Neural cell (in vitro differentiated cells): ENCODE data around the gene GPR3. TPM values are rescaled to one million over a fixed set of nuclear protein-coding genes. Genes with fewer than 3 reads are reported as not detected.

ENCODE experiments used
- H2AFZ ChIP-seq: fragments of 200-600, 300-800 bp; sonication (generic), shearing (Covaris generic); 2 replicates; pipeline ENCODE4 v1.6.0; 2014; ENCODE audit warnings: low read depth, mild to moderate bottlenecking, antibody characterized with exemption, low read length, moderate library complexity
- H3F3A ChIP-seq: fragments of 200-600 bp; shearing (Covaris generic); 2 replicates; pipeline ENCODE4 v1.6.1; 2016; ENCODE audit warnings: mild to moderate bottlenecking, moderate library complexity, mixed read lengths, antibody characterized with exemption, low read length; ENCODE audit not compliant: insufficient read depth, poor library complexity, severe bottlenecking
- H3K27ac ChIP-seq: fragments of 200-600, 300-800 bp; sonication (generic), shearing (Covaris generic); 2 replicates; pipeline ENCODE4 v1.5.1; 2014; ENCODE audit warnings: mild to moderate bottlenecking, low read length, moderate library complexity
- H3K27me3 ChIP-seq: fragments of 300-800, 200-600 bp; sonication (generic), shearing (Covaris generic); 2 replicates; pipeline ENCODE4 v1.6.0; 2014; ENCODE audit warnings: mild to moderate bottlenecking, low read depth, low read length, moderate library complexity; ENCODE audit not compliant: insufficient read depth
- H3K36me3 ChIP-seq: fragments of 300-800, 200-600 bp; sonication (generic), shearing (Covaris generic); 2 replicates; pipeline ENCODE4 v1.5.1; 2014; ENCODE audit warnings: mild to moderate bottlenecking, antibody characterized with exemption, low read length, moderate library complexity; ENCODE audit not compliant: insufficient read depth
- H3K4me2 ChIP-seq: fragments of 300-800, 200-600 bp; sonication (generic), shearing (Covaris generic); 2 replicates; pipeline ENCODE4 v1.6.0; 2014; ENCODE audit warnings: mild to moderate bottlenecking, low read length
- H3K4me3 ChIP-seq: fragments of 300-800, 200-600 bp; sonication (generic), shearing (Covaris generic); 2 replicates; pipeline ENCODE4 v1.5.1; 2014; ENCODE audit warnings: mild to moderate bottlenecking, low read length, moderate library complexity
- H3K79me2 ChIP-seq: fragments of 200-600 bp; shearing (Covaris generic); replicated peaks from 2 replicates; pipeline ENCODE4 v1.6.0; 2014; ENCODE audit warnings: mild to moderate bottlenecking, low read length, moderate library complexity; ENCODE audit not compliant: insufficient read depth
- H3K9ac ChIP-seq: fragments of 300-800, 200-600 bp; sonication (generic), shearing (Covaris generic); 2 replicates; pipeline ENCODE4 v1.6.1; 2016; ENCODE audit warnings: mild to moderate bottlenecking, low read length, mixed read lengths
- H3K9me2 ChIP-seq: fragments of 200-600 bp; shearing (Covaris generic); 2 replicates; pipeline ENCODE4 v1.6.1; 2016; ENCODE audit warnings: mild to moderate bottlenecking, low read length, mixed read lengths; ENCODE audit not compliant: insufficient read depth
- H3K9me3 ChIP-seq: fragments of 200-600, 300-800 bp; sonication (generic), shearing (Covaris generic); 2 replicates; pipeline ENCODE4 v1.6.1; 2016; ENCODE audit warnings: mild to moderate bottlenecking, mixed run types, low read length, moderate library complexity, mixed read lengths
- H4K20me1 ChIP-seq: fragments of 200-600 bp; shearing (Covaris generic); 2 replicates; pipeline ENCODE4 v1.6.1; 2016; ENCODE audit warnings: mild to moderate bottlenecking, mixed run types; ENCODE audit not compliant: insufficient read depth
- EP300 ChIP-seq: fragments of 450-650 bp; conservative IDR thresholded peaks from 2 replicates; pipeline ENCODE4 v1.6.1; 2014; ENCODE audit warnings: antibody characterized with exemption, mild to moderate bottlenecking, moderate library complexity; ENCODE audit not compliant: poor library complexity, severe bottlenecking
- EZH2 ChIP-seq: fragments of 200-600, 300-800 bp; shearing (Covaris generic), sonication (generic); IDR thresholded peaks from 2 replicates; pipeline ENCODE4 v1.6.1; 2014; ENCODE audit warnings: antibody characterized with exemption, low read length, borderline replicate concordance, mild to moderate bottlenecking; ENCODE audit not compliant: insufficient read depth, poor library complexity, severe bottlenecking
- MXI1 ChIP-seq: fragments of 450-650 bp; conservative IDR thresholded peaks from 2 replicates; pipeline ENCODE4 v1.6.1; 2014; ENCODE audit warnings: antibody characterized with exemption, mild to moderate bottlenecking; ENCODE audit not compliant: poor library complexity, severe bottlenecking
- POLR2AphosphoS5 ChIP-seq: IDR thresholded peaks from 2 replicates; pipeline ENCODE4 v1.6.1; 2012
- RAD21 ChIP-seq: fragments of 450-650 bp; conservative IDR thresholded peaks from 2 replicates; pipeline ENCODE4 v1.6.1; 2014; ENCODE audit warnings: antibody characterized with exemption, mild to moderate bottlenecking, moderate library complexity
- SMC3 ChIP-seq: fragments of 450-650 bp; conservative IDR thresholded peaks from 2 replicates; pipeline ENCODE4 v1.6.1; 2014; ENCODE audit warnings: antibody characterized with exemption, mild to moderate bottlenecking, moderate library complexity; ENCODE audit not compliant: poor library complexity
- TAF1 ChIP-seq: IDR thresholded peaks from 2 replicates; pipeline ENCODE4 v1.6.1; 2012; ENCODE audit warnings: low read depth
- polyA plus RNA-seq: library from polyadenylated mRNA; depleted of rRNA; stranded (reverse); fragments of >200 nt; gene quantifications from 2 replicates; pipeline ENCODE4 v1.2.3, GENCODE V29; 2014
- TF ChIP-seq, protein P1 (sequence below): fragments of 450-650 bp; IDR thresholded peaks from 2 replicates; pipeline ENCODE4 v1.5.1; 2014; ENCODE audit warnings: antibody characterized with exemption, mild to moderate bottlenecking, moderate library complexity; ENCODE audit not compliant: poor library complexity, severe bottlenecking
- TF ChIP-seq, protein P2 (sequence below): IDR thresholded peaks from 2 replicates; pipeline ENCODE4 v1.6.1; 2012; ENCODE audit warnings: borderline replicate concordance

The GPR3 gene
- polyA plus RNA-seq, 1 donor from 2014 or later: 0.54 TPM

DNA sequence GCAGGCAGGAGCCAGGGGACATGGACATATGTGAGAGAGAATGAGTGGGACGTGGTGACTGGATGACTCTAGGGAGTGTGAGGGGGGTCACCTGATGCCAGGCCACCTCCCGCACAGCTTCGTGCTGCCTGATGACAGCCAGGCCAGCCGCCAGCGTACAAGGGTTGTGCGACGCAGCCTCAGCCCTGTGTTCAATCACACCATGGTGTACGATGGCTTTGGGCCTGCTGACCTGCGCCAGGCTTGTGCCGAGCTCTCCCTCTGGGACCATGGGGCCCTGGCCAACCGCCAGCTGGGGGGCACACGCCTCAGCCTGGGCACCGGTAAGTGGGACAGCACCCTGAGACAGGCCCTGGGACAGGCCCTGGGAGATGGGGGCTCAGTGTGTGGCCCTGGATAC, 39.3 kb upstream of the GPR3 start:
- Histone ChIP-seq H3K9me3 (no peaks in the 10 kb centered on the region), H3K79me2 (no peaks in the 10 kb centered on the region), H3K9me2 (no peaks in the 10 kb centered on the region), H3K27ac (no peak overlapping the region), H3K36me3 (no peaks in the 10 kb centered on the region), H3K27me3 (peaks cover 31% of the 10 kb centered on the region), H4K20me1 (no peaks in the 10 kb centered on the region), H3K9ac (no peak overlapping the region), H3F3A (no peaks in the 10 kb centered on the region), H3K4me3 (no peak overlapping the region), H2AFZ (no peak overlapping the region), H3K4me2 (no peak overlapping the region)
- no peak for TF ChIP-seq RAD21
- TF ChIP-seq MXI1: no peak
- no peak for TF ChIP-seq EZH2
- no peak for TF ChIP-seq EP300
- TF ChIP-seq TAF1: no peak
- TF ChIP-seq, protein P1, sequence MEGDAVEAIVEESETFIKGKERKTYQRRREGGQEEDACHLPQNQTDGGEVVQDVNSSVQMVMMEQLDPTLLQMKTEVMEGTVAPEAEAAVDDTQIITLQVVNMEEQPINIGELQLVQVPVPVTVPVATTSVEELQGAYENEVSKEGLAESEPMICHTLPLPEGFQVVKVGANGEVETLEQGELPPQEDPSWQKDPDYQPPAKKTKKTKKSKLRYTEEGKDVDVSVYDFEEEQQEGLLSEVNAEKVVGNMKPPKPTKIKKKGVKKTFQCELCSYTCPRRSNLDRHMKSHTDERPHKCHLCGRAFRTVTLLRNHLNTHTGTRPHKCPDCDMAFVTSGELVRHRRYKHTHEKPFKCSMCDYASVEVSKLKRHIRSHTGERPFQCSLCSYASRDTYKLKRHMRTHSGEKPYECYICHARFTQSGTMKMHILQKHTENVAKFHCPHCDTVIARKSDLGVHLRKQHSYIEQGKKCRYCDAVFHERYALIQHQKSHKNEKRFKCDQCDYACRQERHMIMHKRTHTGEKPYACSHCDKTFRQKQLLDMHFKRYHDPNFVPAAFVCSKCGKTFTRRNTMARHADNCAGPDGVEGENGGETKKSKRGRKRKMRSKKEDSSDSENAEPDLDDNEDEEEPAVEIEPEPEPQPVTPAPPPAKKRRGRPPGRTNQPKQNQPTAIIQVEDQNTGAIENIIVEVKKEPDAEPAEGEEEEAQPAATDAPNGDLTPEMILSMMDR: no peak
- TF ChIP-seq, protein P2, sequence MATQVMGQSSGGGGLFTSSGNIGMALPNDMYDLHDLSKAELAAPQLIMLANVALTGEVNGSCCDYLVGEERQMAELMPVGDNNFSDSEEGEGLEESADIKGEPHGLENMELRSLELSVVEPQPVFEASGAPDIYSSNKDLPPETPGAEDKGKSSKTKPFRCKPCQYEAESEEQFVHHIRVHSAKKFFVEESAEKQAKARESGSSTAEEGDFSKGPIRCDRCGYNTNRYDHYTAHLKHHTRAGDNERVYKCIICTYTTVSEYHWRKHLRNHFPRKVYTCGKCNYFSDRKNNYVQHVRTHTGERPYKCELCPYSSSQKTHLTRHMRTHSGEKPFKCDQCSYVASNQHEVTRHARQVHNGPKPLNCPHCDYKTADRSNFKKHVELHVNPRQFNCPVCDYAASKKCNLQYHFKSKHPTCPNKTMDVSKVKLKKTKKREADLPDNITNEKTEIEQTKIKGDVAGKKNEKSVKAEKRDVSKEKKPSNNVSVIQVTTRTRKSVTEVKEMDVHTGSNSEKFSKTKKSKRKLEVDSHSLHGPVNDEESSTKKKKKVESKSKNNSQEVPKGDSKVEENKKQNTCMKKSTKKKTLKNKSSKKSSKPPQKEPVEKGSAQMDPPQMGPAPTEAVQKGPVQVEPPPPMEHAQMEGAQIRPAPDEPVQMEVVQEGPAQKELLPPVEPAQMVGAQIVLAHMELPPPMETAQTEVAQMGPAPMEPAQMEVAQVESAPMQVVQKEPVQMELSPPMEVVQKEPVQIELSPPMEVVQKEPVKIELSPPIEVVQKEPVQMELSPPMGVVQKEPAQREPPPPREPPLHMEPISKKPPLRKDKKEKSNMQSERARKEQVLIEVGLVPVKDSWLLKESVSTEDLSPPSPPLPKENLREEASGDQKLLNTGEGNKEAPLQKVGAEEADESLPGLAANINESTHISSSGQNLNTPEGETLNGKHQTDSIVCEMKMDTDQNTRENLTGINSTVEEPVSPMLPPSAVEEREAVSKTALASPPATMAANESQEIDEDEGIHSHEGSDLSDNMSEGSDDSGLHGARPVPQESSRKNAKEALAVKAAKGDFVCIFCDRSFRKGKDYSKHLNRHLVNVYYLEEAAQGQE: no peak
- TF ChIP-seq POLR2AphosphoS5: no peak
- TF ChIP-seq SMC3: no peak

DNA sequence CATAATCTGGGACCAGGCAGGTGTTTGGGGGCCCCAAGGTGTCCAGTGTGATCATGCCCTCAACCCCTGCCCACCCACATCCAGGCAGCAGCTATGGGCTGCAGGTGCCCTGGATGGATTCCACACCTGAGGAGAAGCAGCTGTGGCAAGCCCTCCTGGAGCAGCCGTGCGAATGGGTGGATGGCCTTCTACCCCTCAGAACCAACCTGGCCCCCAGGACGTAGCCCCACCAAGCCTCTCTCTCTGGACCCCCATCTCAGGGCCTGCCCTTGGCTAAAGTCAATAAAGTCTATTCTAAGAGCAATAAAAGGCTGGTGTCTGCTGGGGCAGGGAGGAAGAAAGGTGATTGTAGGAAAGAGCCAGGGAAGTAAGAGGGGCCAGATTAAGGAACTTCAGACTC, 38.8 kb upstream of the GPR3 start:
- no peaks in the 10 kb centered on the region for H3F3A ChIP-seq
- H3K4me3 ChIP-seq: no peak overlapping the region
- H3K36me3 ChIP-seq: no peaks in the 10 kb centered on the region
- no peak overlapping the region for H3K9ac ChIP-seq
- H3K9me2 ChIP-seq: no peaks in the 10 kb centered on the region
- peaks cover 31% of the 10 kb centered on the region for H3K27me3 ChIP-seq
- no peaks in the 10 kb centered on the region for H4K20me1 ChIP-seq
- H2AFZ ChIP-seq: no peak overlapping the region
- H3K4me2 ChIP-seq: no peak overlapping the region
- no peak overlapping the region for H3K27ac ChIP-seq
- no peaks in the 10 kb centered on the region for H3K9me3 ChIP-seq
- TF ChIP-seq MXI1: no peak
- TF ChIP-seq RAD21: no peak
- TF ChIP-seq, protein P1: no peak
- TF ChIP-seq EP300: no peak
- TF ChIP-seq POLR2AphosphoS5: no peak
- TF ChIP-seq EZH2: no peak
- TF ChIP-seq SMC3: no peak
- TF ChIP-seq, protein P2: no peak
- TF ChIP-seq TAF1: no peak
- H3K79me2 ChIP-seq: no peaks in the 10 kb centered on the region
